ENCODE results near the gene CCDC146.
"Not testable (repeated sequence)": the region's sequence is repeated elsewhere in the genome, so short reads cannot be mapped to it uniquely, and the experiment has no call there.

Gene CCDC146

DNA sequence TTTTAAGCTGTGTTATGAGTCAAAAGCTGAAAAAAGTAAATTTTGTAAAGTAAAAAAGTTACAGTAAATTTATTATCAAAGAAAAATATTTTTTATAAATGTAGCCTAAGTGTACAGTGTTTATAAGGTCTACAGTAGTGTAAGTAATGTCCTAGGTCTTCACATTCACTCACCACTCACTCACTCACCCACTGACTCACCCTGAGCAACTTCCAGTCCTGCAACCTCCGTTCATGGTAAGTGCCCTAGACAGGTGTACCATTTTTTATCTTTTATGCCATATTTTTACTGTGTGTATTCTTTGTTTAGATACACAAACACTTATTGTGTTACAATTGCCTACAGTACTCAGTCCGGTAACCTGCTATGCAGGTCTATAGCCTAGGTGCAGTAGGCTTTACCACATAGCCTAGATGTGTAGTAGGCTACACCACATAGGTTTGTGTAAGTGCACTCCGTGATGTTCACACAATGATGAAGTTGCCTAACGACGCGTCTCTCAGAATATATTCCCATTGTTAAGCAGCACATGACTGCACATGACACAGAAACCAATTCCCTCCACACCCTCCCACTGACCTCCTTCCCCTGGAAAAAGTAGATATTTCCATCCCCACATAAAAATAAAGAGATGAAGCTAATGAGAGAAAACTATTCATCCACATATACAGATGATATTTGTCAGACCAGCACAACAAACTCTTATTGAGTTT lies 122.0 kb downstream of the CCDC146 start:
- DNase-seq (ENCODE audit: low read depth in 1 of 2, low spot score in 1 of 2): no peak

DNA sequence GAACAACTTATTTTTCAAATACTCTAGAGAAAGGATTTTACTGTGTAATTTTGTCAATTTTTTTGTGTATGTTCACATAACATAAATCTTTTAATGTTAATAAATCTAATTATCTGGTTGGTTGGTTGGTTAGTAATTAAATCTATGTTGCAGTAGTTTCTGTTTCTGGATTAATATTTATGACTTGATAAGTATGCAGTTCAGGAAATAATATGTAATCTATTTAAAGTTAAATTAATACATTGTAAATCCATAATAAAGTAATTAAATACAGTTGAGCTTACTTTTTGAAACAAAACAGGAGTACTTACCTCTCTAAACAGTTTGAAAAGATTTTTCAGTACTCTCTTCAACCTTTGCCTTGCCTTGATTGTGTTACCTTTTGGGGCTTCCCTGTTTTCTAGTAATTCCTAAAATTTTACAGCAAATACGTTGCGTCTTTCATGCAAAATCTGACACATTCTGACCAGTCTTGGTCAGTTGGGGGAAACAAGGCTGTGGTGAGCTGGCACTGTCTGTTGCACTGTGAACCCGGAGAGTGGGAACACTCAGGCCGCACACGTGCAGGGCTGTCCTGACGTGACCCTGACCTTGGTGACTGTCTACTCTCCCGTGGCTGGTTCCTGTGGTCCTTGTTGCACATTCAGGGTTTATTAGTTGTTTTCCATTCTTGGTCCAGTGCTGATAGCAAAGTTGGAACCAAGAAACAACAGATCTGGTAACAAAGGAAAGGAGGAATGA lies 122.8 kb downstream of the CCDC146 start:
- no peak for DNase-seq (ENCODE audit: low read depth in 1 of 2, low spot score in 1 of 2)

DNA sequence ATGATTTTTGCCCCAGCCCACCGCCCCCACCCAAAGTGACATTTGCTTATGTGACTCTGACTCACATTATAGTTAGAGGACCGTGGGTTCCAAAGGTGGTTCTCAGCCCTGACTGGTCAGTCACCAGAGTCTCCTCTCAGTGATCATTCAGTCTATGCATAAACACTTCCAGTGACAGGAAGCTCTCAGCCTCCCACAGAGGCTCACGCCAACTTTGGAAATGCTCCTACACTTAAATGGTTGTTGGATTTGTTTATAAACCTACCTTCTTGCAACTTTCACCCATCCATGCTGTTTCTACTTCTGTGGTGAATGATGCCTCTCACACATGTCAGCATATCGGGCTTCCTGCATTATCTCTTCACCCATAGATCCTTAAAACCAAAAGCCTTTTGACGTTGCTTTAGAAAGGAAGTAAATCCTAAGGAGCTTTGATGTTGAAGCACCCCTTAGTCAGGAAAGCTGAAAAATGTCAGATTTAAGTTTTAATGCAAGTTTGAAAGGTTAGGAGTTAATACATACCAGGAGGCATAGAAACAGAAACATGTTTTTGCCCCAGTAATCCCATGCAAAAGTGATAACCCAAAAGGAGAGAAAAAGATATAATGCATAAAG lies 123.7 kb downstream of the CCDC146 start:
- DNase-seq (ENCODE audit: low read depth in 1 of 2, low spot score in 1 of 2): no peak

- DNase-seq (ENCODE audit: low read depth in 1 of 2, low spot score in 1 of 2): peak; percentile 71 to 80
Observed at GRCh38 chr7:77247206-77247850, 124.9 kb downstream of the CCDC146 start.

- DNase-seq (ENCODE audit: low read depth in 1 of 2, low spot score in 1 of 2): no peak
Observed at GRCh38 chr7:77248154-77248553, 125.7 kb downstream of the CCDC146 start.

- no peak for DNase-seq (ENCODE audit: low read depth in 1 of 2, low spot score in 1 of 2)
Observed at GRCh38 chr7:77252506-77252905, 130.1 kb downstream of the CCDC146 start.

DNA sequence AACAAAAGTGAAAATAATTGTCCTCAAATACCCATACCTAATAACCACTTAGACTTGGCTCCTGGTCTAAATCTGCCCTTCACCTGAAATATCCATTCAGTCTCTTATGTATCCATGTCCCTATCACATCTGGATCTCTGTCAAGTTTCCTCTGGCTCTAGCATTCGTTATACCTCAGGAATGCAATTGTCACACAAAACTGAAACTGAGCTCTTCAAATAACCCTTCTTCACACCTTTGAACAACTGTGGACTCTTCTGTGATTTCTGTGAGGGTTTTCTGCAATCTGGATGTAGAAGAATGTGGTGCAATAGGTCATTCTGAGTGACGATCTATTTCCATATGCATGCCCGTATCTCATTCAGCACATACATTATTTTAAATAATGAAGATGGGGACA lies 130.7 kb downstream of the CCDC146 start:
- DNase-seq (ENCODE audit: low read depth in 1 of 2, low spot score in 1 of 2): no peak

DNA sequence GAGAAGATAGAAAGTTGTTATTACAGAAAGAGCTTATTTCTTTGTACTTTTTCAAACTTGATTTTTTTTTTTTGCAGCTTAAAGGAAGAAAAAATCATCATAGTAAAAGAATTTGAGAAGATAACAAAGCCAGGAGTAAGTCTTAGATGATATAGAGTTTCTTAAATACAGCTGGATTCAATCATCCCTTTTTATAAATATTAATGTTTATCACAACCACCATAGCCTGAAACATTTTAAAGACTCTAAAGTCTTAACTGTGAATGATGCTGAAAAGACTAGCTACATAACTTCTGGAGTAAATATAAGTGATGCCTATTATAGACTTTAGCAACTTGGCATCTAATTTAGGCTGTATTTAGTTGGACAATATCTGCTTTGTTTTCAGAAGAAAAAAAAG lies 132.0 kb downstream of the CCDC146 start:
- no peak for DNase-seq (ENCODE audit: low read depth in 1 of 2, low spot score in 1 of 2)

DNA sequence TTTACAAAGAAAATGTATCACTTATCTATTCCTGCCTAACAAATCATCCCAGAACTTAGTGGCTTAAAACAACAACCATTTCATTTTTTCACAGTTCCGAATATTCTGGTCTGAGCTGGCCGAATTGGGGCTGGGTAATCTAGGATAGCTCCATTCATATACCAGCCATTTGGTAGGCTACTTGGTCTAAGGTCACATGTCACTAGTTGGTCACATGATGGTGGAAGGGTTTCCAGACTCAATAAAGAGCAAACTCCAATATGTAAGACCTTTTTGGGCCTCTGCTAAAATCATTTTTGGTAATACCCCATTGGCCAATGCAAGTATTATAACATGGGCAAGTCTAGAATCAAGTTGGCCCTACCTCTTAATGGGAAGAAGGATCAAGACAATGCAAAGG lies 132.5 kb downstream of the CCDC146 start:
- DNase-seq (ENCODE audit: low read depth in 1 of 2, low spot score in 1 of 2): no peak

DNA sequence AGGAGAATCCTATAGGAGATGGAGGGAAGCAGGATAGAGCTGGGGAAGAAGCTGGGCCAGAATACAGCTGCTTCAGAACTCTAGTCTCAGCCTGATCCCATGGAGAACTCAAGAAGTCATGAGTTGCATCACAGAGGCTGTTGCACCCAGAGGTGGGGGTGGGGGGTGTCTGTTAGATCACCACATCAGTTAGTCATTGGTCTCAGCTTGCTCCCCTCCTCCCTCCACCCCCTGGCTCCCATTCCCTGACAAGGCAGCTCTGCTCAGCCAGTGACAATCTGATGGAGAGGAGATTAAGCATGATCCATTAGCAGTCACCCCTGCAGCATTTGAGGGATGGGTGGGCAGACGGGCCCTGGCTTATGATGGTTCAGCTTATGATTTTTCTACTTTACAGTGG lies 135.6 kb downstream of the CCDC146 start:
- no peak for DNase-seq (ENCODE audit: low read depth in 1 of 2, low spot score in 1 of 2)

DNA sequence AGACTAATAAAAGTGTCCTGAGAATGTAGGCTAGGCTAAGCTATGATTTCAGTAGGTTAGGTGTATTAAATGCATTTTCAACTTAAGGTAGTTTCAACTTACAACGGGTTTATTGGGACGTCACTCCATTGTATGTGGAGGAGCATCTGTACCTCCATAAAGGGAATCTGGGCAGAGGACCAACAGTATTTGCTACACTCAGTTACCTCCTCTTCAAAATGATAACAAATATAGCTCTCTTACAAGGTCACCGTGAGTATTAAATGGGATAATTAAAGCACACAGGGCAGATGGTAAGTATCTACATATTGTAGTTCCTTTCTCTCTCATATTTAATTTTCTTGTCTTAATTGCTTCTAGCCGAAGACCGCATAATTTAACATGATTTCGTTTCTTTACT lies 136.2 kb downstream of the CCDC146 start:
- DNase-seq (ENCODE audit: low read depth in 1 of 2, low spot score in 1 of 2): no peak

GRCh38 chr7:77262316-77262715 lies 139.9 kb downstream of the CCDC146 start:
- no peak for DNase-seq (ENCODE audit: low read depth in 1 of 2, low spot score in 1 of 2)

DNA sequence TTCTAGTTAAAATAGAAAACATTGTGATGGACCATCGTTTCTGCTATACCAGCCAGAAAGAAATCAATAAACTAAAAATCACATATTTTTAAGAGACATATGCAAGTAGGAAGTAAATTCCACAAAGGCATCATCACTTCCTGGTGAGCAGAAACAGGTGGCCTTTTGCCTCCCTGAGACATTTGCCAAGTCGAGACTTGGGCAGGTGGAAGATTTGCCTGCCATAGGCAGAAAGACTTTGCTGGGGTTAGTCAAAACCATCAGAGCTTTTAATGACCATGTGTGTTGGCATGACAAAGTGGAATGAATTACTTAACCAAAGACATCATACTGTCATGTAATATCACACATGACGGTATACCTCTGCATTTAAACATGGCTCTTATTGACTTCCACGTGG lies 143.3 kb downstream of the CCDC146 start:
- DNase-seq (ENCODE audit: low read depth in 1 of 2, low spot score in 1 of 2): no peak

DNA sequence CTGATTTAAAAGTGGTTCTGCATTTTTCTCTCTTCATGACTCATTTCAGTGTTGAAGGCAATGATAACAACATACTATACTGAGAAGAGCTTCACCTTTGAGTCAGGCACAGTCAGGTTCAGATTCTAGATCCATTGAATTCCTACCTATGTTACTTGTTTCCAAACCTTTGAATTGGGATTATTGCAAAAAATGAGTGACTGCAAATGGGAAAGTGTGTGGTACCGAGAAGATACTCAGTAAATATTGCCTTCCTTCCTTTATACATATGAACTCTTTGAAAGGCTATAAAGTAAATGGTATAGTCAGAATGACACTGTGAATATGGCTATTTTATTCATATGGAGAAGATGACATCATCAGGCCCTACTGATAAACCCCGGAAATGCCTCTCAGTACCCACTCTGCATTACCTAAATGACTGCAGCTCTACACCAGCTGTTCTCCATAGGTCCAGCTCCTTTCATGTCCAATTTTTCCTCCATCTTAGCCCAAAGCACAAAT lies 143.9 kb downstream of the CCDC146 start:
- DNase-seq (ENCODE audit: low read depth in 1 of 2, low spot score in 1 of 2): no peak

GRCh38 chr7:77269360-77270093 lies 147.1 kb downstream of the CCDC146 start:
- DNase-seq (ENCODE audit: low read depth in 1 of 2, low spot score in 1 of 2): no peak

DNA sequence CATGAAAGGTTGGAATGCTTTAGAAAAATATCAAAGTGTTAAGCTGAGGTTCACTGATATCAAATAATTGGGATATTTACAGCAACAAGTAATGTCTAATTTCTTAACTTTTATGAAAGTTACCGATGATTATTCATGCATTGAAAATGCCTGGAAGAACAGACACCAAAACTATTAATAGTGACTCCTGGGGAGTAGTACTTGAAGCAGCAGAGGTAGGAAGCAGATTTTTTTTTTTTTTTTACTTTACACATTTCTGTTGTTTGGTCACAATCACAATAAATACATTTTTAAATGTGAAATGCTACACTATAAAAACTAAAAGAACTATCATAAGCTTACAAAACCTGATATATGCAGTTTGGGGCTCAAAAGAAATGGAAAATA lies 147.7 kb downstream of the CCDC146 start:
- no peak for DNase-seq (ENCODE audit: low read depth in 1 of 2, low spot score in 1 of 2)

GRCh38 chr7:77271766-77272165 lies 149.4 kb downstream of the CCDC146 start:
- no peak for DNase-seq (ENCODE audit: low read depth in 1 of 2, low spot score in 1 of 2)

DNA sequence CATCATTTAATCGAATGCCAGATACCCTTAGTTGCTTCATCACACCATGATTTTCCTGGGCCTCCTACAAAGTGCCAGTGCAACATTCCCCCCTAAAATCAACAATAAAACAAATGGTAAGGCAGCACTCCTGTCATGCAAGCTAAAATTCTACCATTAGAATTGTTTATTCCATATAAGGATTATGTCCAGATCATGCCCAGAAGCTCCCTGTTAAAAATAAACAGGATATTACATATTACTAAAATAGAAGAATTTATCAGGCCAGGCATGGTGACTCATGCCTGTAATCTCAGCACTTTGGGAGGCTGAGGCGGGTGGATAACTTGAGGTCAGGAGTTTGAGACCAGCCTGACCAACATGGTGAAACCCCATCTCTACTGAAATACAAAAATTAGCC lies 153.2 kb downstream of the CCDC146 start:
- DNase-seq (ENCODE audit: low read depth in 1 of 2, low spot score in 1 of 2): not testable (repeated sequence)

- no peak for DNase-seq (ENCODE audit: low read depth in 1 of 2, low spot score in 1 of 2)
Observed at GRCh38 chr7:77276120-77276519, 153.7 kb downstream of the CCDC146 start.

- no peak for DNase-seq (ENCODE audit: low read depth in 1 of 2, low spot score in 1 of 2)
Observed at GRCh38 chr7:77281780-77282478, 159.5 kb downstream of the CCDC146 start.

All from stimulated activated CD4-positive, alpha-beta T cell treated with anti-CD3 and anti-CD28 coated beads, Interleukin-15, amount 100 ng/mL, for 1 hour (primary cell).